Tibial nerve (tissue), 4 donors: Measurements from ENCODE around the gene MED13L. TPM values are rescaled to one million over a fixed set of nuclear protein-coding genes. Genes with fewer than 3 reads are reported as not detected.
"Not testable (repeated sequence)": the region's sequence is repeated elsewhere in the genome, so short reads cannot be mapped to it uniquely, and the experiment has no call there.

ENCODE experiments used
- DNase-seq, 2 donors: peaks; one replicate each; pipeline ENCODE4 v3.0.0-alpha.2; 2019; ENCODE audit warnings: low spot score in 2 of 2
- H3K27ac ChIP-seq, 4 donors: fragments of 200-600 bp; sonication (generic) in 3 of 4; one replicate each; pipeline ENCODE4 v1.5.1; 2017 to 2019; ENCODE audit warnings: mild to moderate bottlenecking in 1 of 4
- H3K27me3 ChIP-seq, 2 donors: fragments of 200-600 bp; sonication (generic) in 1 of 2; one replicate each; pipeline versions ENCODE4 v1.5.1 to v1.6.0; 2017 to 2019
- H3K36me3 ChIP-seq, 3 donors: fragments of 200-600 bp; sonication (generic); one replicate each; pipeline ENCODE4 v1.5.1; 2018 to 2019
- H3K4me1 ChIP-seq, 4 donors: fragments of 200-600 bp; sonication (generic) in 3 of 4; one replicate each; pipeline ENCODE4 v1.5.1; 2017 to 2019
- H3K4me3 ChIP-seq, 4 donors: fragments of 200-600 bp; sonication (generic) in 3 of 4; one replicate each; pipeline ENCODE4 v1.5.1; 2017 to 2019; ENCODE audit warnings: mild to moderate bottlenecking in 1 of 4, moderate library complexity in 1 of 4
- H3K9me3 ChIP-seq, 4 donors: fragments of 200-600 bp; sonication (generic) in 3 of 4; one replicate each; pipeline ENCODE4 v1.5.1; 2017 to 2019
- EP300 ChIP-seq, 2 donors: sonication (generic); formaldehyde crosslinking; IDR thresholded peaks; one replicate each; pipeline ENCODE4 v1.6.1; 2017; ENCODE audit warnings: antibody characterized with exemption in 2 of 2, mild to moderate bottlenecking in 1 of 2
- POLR2A ChIP-seq, 2 donors: fragments of 450-650 bp; IDR thresholded peaks; one replicate each; pipeline ENCODE4 v1.6.1; 2017; ENCODE audit warnings: antibody characterized with exemption in 2 of 2, mild to moderate bottlenecking in 2 of 2, moderate library complexity in 2 of 2
- WGBS, 2 donors: methylation state at CpG; one replicate each; pipeline ENCODE4 v1.1.5; 2018; 5-methylcytosine and 5-hydroxymethylcytosine counted together
- total RNA-seq, 4 donors: library from RNA; depleted of rRNA; stranded (reverse); fragments of >200 nt; gene quantifications; one replicate each; pipeline ENCODE4 v1.1.0, GENCODE V29; 2016
- TF ChIP-seq, protein P1 (sequence below), 5 experiments: fragments of 200-600 bp in 3 of 5; fragments of 450-650 bp in 2 of 5; sonication (generic) in 3 of 5; IDR thresholded peaks; one replicate each; pipeline ENCODE4 v1.5.1; 2016 to 2019; ENCODE audit warnings: antibody characterized with exemption in 5 of 5, mild to moderate bottlenecking in 3 of 5, moderate library complexity in 2 of 5

MED13L gene
- total RNA-seq, 4 donors from 2014 or later = 138 to 234 (median 218) TPM

DNA sequence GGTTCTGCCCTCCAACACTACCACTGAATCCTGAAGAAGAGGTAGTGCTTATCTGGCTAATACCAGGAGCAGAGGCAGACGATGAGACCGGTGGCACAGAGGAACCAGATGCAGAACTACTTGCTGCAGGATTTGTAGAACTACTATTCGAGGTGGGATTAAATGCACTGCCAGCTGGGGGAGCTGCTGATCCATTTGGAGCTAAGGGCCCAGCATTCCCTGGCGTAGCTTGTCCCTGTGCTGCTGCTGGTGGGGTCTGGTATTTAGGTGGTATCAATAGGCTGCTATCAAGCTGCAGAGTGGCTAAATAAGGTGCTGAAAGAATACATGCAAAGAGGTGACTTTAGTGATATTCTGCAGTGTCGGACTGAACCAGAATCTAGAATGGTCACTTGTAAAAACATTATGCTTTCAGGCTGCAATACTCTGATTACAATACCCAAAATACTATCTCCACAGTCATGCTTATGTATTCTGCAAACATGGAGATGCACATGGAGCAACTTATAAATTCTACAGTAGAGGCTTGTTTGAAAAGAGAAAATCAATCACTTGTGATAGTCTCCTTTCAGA is 294.2 kb downstream of the MED13L start:
- H3K27ac ChIP-seq = no peak overlapping the region
- H3K4me3 ChIP-seq = no peak overlapping the region
- peaks cover 0 to 16% (median 3%) of the 10 kb centered on the region in 4 donors for H3K4me1 ChIP-seq
- WGBS, 2 donors = 65 to 88% methylated on average over 5 of the region's 5 CpGs
- H3K36me3 ChIP-seq = peaks cover 2 to 63% (median 2%) of the 10 kb centered on the region in 3 donors
- H3K27me3 ChIP-seq = no peaks in the 10 kb centered on the region
- TF ChIP-seq, protein P1, sequence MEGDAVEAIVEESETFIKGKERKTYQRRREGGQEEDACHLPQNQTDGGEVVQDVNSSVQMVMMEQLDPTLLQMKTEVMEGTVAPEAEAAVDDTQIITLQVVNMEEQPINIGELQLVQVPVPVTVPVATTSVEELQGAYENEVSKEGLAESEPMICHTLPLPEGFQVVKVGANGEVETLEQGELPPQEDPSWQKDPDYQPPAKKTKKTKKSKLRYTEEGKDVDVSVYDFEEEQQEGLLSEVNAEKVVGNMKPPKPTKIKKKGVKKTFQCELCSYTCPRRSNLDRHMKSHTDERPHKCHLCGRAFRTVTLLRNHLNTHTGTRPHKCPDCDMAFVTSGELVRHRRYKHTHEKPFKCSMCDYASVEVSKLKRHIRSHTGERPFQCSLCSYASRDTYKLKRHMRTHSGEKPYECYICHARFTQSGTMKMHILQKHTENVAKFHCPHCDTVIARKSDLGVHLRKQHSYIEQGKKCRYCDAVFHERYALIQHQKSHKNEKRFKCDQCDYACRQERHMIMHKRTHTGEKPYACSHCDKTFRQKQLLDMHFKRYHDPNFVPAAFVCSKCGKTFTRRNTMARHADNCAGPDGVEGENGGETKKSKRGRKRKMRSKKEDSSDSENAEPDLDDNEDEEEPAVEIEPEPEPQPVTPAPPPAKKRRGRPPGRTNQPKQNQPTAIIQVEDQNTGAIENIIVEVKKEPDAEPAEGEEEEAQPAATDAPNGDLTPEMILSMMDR (IDR thresholded peaks at IDR 0.05) = peak in 1 of 5 experiments; percentile 6
- TF ChIP-seq EP300 (IDR thresholded peaks at IDR 0.05) (no peak), POLR2A (IDR thresholded peaks at IDR 0.05) (no peak)
- DNase-seq = no peak
- no peaks in the 10 kb centered on the region for H3K9me3 ChIP-seq

DNA sequence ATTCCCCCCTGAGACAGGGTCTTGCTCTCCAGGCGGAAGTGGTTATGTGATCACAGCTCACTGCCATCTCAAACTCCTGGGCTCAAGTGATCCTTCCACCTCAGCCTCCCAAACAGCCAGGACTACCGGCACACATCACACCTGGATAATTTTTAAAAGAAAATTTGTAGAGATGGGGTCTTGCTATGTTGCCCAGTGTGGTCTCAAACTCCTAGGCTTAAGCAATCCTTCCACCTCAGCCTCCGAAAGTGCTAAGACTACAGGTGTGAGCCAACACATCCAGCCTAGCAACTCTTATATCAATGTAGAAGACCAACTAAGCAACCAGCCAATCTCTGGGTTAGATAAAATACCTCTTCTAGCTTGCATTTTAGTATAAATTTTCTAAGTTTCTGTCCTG is 297.2 kb downstream of the MED13L start:
- no peak overlapping the region for H3K4me3 ChIP-seq
- 84 to 86% methylated on average over 3 of the region's 3 CpGs for WGBS, 2 donors
- no peak for DNase-seq
- H3K9me3 ChIP-seq = no peaks in the 10 kb centered on the region
- H3K27ac ChIP-seq = no peak overlapping the region
- H3K27me3 ChIP-seq = no peaks in the 10 kb centered on the region
- H3K36me3 ChIP-seq = peaks cover 2 to 70% (median 2%) of the 10 kb centered on the region in 3 donors
- peaks cover 0 to 12% (median 0%) of the 10 kb centered on the region in 4 donors for H3K4me1 ChIP-seq
- TF ChIP-seq, protein P1 (IDR thresholded peaks at IDR 0.05) = no peak
- no peak for TF ChIP-seq POLR2A (IDR thresholded peaks at IDR 0.05)
- TF ChIP-seq EP300 (IDR thresholded peaks at IDR 0.05) = no peak

DNA sequence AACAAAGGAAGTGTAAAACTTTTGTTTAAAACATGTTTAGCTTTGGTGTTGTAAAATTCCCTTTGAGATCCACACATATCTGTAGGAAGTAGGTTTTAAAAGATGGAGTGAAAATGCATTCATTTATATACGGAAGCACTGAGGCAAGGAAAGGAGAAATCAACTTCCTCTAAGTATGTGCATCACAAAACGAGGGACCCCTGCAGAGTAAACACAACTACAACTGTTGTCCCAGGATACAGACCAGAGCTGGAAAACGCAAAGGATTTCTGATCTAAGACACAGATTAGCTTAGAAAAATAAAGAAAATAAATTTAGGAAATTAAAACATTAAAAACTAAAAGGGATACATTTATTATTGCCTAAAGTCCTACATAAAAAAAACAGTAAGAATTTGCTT is 297.6 kb downstream of the MED13L start:
- Histone ChIP-seq H3K27me3 (no peaks in the 10 kb centered on the region), H3K4me1 (peaks cover 0 to 12% (median 0%) of the 10 kb centered on the region in 4 donors), H3K27ac (no peak overlapping the region), H3K36me3 (peaks cover 2 to 75% (median 2%) of the 10 kb centered on the region in 3 donors), H3K9me3 (no peaks in the 10 kb centered on the region), H3K4me3 (no peak overlapping the region)
- no peak for DNase-seq
- TF ChIP-seq EP300 (IDR thresholded peaks at IDR 0.05) (no peak), POLR2A (IDR thresholded peaks at IDR 0.05) (no peak)
- TF ChIP-seq, protein P1 (IDR thresholded peaks at IDR 0.05) = no peak
- 65 to 79% methylated on average over 3 of the region's 3 CpGs for WGBS, 2 donors

DNA sequence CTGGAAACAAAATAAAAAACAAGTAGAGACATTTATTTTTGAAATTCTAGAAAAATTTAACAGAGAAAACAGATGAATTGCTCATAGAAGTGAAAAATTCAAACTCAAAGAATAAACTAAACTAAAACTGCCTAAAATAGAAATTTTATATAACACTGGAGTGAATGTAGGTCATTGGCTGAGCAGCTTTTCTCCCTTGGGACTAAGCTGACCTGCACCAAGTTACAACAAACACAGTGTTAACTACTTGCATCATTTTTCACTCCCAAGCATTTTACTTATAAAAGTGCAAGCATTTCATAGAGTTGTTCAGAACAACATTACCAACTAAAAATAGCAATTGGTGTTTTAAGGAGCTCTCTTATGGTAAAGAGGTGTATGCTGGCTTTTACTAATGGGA is 298.1 kb downstream of the MED13L start:
- DNase-seq = no peak
- H3K4me3 ChIP-seq = no peak overlapping the region
- peaks cover 2 to 78% (median 2%) of the 10 kb centered on the region in 3 donors for H3K36me3 ChIP-seq
- TF ChIP-seq, protein P1 (IDR thresholded peaks at IDR 0.05) = no peak
- TF ChIP-seq EP300 (IDR thresholded peaks at IDR 0.05) (no peak), POLR2A (IDR thresholded peaks at IDR 0.05) (no peak)
- peaks cover 0 to 12% (median 0%) of the 10 kb centered on the region in 4 donors for H3K4me1 ChIP-seq
- no peaks in the 10 kb centered on the region for H3K27me3 ChIP-seq
- H3K9me3 ChIP-seq = no peaks in the 10 kb centered on the region
- no peak overlapping the region for H3K27ac ChIP-seq

DNA sequence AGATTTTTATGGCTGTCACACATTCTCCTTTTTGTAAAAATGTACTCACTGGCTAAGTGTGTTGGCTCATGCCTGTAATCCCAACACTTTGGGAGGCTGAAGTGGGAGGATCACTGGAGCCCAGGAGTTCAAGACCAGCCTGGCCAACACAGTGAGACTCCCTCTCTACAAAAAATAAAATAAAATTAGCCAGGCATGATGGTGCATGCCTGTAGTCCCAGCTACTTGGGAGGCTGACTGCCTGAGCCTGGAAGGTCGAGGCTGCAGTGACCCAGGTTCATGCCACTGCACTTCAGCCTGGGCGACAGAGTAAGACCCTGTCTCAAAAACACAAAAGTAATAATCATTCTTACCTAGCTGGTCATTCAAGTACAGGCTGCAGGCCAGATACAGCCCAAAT is 300.7 kb downstream of the MED13L start:
- H3K36me3 ChIP-seq = peaks cover 0 to 75% (median 0%) of the 10 kb centered on the region in 3 donors
- DNase-seq, H3K27me3 ChIP-seq, H3K9me3 ChIP-seq, H3K4me3 ChIP-seq, H3K27ac ChIP-seq: not testable (repeated sequence)
- H3K4me1 ChIP-seq = peaks cover 0 to 12% (median 0%) of the 10 kb centered on the region in 4 donors
- 89 to 91% methylated on average over 2 of the region's 2 CpGs for WGBS, 2 donors
